ENCODE measurements around the gene SYT4.

DNA sequence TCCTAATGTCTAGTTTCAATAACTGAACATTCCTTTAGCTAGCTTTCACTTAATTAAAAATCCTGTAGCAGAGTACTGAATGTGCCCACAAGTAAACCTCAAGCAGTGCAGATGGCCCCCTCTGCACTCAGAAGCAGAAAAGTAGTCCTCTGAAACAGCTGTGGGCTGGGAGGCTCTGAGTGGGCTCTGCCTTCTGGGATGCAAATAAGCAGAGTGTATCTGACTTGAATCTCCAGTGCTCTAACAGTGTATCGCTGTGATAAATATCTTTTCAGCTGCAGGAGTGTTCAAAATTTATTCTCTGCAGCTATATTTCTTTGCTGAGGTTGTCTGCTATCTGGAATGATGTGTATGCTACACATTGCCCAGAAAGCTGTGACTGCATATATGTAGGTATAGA, 44.8 kb upstream of the SYT4 start:
- TF ChIP-seq, protein P1, sequence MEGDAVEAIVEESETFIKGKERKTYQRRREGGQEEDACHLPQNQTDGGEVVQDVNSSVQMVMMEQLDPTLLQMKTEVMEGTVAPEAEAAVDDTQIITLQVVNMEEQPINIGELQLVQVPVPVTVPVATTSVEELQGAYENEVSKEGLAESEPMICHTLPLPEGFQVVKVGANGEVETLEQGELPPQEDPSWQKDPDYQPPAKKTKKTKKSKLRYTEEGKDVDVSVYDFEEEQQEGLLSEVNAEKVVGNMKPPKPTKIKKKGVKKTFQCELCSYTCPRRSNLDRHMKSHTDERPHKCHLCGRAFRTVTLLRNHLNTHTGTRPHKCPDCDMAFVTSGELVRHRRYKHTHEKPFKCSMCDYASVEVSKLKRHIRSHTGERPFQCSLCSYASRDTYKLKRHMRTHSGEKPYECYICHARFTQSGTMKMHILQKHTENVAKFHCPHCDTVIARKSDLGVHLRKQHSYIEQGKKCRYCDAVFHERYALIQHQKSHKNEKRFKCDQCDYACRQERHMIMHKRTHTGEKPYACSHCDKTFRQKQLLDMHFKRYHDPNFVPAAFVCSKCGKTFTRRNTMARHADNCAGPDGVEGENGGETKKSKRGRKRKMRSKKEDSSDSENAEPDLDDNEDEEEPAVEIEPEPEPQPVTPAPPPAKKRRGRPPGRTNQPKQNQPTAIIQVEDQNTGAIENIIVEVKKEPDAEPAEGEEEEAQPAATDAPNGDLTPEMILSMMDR (IDR thresholded peaks at IDR 0.05), result no peak
- TF ChIP-seq POLR2A (IDR thresholded peaks at IDR 0.05), result no peak
- no peak for TF ChIP-seq EP300 (IDR thresholded peaks at IDR 0.05)
